HL-60/S4 treated with retinoic acid at 250 ng/mL for 4 days and 3 days (cell line): ENCODE measurements around the gene ZNG1B.
"Not testable (repeated sequence)": the region's sequence is repeated elsewhere in the genome, so short reads cannot be mapped to it uniquely, and the experiment has no call there.

ENCODE experiments used
- in situ Hi-C: fragments of 300-500 bp; cut with MboI; formaldehyde crosslinking; loops from 2 replicates; pipeline ENCODE4 v1.7.0; 2022; ENCODE audit warnings: low sequenced_read_pairs

Gene ZNG1B

GRCh38 chr2:113503094-113504042, 65.9 kb downstream of the ZNG1B start:
- in situ Hi-C loops: not testable (repeated sequence)

GRCh38 chr2:113504081-113504480, 66.6 kb downstream of the ZNG1B start:
- in situ Hi-C loops: not testable (repeated sequence)

- in situ Hi-C loops: not testable (repeated sequence)
These were observed 70.1 kb downstream of the ZNG1B start for GRCh38 chr2:113507394-113508140.

GRCh38 chr2:113508187-113508586, 70.7 kb downstream of the ZNG1B start:
- in situ Hi-C loops: not testable (repeated sequence)

- in situ Hi-C loops: not testable (repeated sequence)
These were observed 73.4 kb downstream of the ZNG1B start for GRCh38 chr2:113510913-113511312.

- in situ Hi-C loops: not testable (repeated sequence)
These were observed 74.4 kb downstream of the ZNG1B start for GRCh38 chr2:113511859-113512258.

- in situ Hi-C loops: not testable (repeated sequence)
These were observed 78.0 kb downstream of the ZNG1B start for GRCh38 chr2:113515457-113515856.

GRCh38 chr2:113515995-113516394, 78.5 kb downstream of the ZNG1B start:
- in situ Hi-C loops: not testable (repeated sequence)

GRCh38 chr2:113517025-113517424, 79.5 kb downstream of the ZNG1B start:
- in situ Hi-C loops: not testable (repeated sequence)

- in situ Hi-C loops: not testable (repeated sequence)
These were observed 83.3 kb downstream of the ZNG1B start for GRCh38 chr2:113520837-113521236.

- in situ Hi-C loops: not testable (repeated sequence)
These were observed 84.0 kb downstream of the ZNG1B start for GRCh38 chr2:113521492-113521891.

GRCh38 chr2:113524986-113525385, 87.5 kb downstream of the ZNG1B start:
- in situ Hi-C loops: not testable (repeated sequence)

GRCh38 chr2:113527350-113528045, 90.0 kb downstream of the ZNG1B start:
- in situ Hi-C loops: not testable (repeated sequence)

GRCh38 chr2:113528126-113528525, 90.6 kb downstream of the ZNG1B start:
- in situ Hi-C loops: not testable (repeated sequence)

GRCh38 chr2:113528904-113529303, 91.4 kb downstream of the ZNG1B start:
- in situ Hi-C loops: not testable (repeated sequence)

- in situ Hi-C loops: not testable (repeated sequence)
These were observed 95.5 kb downstream of the ZNG1B start for GRCh38 chr2:113532991-113533390.

- in situ Hi-C loops: not testable (repeated sequence)
These were observed 99.1 kb downstream of the ZNG1B start for GRCh38 chr2:113536573-113536972.

GRCh38 chr2:113540834-113541203, 103.3 kb downstream of the ZNG1B start:
- in situ Hi-C loops: not testable (repeated sequence)

GRCh38 chr2:113541204-113541975, 103.9 kb downstream of the ZNG1B start:
- in situ Hi-C loops: not testable (repeated sequence)

- in situ Hi-C loops: not testable (repeated sequence)
These were observed 104.5 kb downstream of the ZNG1B start for GRCh38 chr2:113541976-113542485.
